DMS 273 (cell line): ENCODE data around the gene SERPINE2.
"Not testable (repeated sequence)": the region's sequence is repeated elsewhere in the genome, so short reads cannot be mapped to it uniquely, and the experiment has no call there.

Experiments used
- DNase-seq: peaks from one replicate; lab custom pipeline; 2025; ENCODE audit not compliant: unreplicated experiment; lab: John Stamatoyannopoulos, UW

The SERPINE2 gene

DNA sequence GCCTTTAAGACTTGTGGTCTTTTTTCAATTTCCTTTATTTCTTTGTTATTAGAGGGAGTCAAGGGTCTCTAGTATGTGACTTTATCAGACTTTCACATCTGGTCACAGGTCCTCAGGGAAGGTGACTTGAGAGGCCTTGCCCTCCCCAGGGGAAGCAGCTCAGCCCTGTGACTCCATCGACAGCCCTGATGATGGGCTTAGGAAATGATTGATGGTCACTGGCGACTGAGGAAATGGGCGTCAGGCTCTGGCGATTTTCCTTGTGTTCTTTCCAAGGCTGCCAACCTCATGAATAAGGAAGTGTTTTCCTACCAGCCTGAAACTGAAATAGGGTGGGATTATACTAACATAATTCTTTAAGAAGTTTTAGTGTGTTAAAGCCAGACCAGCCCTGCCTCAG lies 21.1 kb downstream of the SERPINE2 start:
- DNase-seq, result no peak

DNA sequence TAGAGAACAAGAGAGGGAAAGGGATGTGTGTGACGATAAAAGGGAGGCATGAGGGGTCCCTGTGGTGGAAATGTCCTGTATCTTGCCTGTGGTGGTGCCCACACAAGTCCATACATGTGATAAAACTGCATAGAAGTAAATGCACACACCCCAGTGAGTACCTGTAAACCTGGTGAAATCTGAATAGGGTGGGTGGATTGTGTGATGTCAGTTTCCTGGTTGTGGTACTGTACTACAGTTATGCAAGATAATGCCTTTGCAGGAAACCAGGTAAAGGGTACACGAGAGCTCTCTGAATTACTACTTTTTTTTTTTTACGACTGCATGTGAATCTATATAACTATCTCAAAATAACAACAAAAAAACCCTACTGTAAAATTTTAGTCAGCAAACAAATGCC lies 22.1 kb downstream of the SERPINE2 start:
- no peak for DNase-seq

GRCh38 chr2:224014336-224014735 lies 24.8 kb downstream of the SERPINE2 start:
- no peak for DNase-seq

DNA sequence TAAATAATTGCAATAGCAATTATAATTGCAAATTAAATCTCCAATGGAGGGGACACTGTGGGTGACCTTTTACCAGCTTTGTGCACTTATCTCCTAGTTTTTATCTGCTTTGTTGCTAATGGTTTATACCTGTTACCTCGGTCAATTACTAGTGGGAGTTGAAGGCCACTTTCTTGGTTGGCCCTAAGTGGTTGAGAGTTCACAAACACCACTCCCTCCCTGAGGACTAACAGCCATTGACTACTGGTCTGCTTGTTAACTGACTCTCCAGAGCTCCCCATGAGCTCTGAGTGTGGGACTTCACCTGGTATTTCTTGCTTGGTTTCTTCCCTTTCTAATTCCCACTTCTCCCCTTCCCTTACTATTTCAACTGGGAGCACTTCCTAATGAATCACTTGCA lies 27.2 kb downstream of the SERPINE2 start:
- no peak for DNase-seq

- DNase-seq, result no peak
These were observed 29.3 kb downstream of the SERPINE2 start for GRCh38 chr2:224009605-224010315.

GRCh38 chr2:224008702-224009261 lies 30.3 kb downstream of the SERPINE2 start:
- DNase-seq, result no peak

DNA sequence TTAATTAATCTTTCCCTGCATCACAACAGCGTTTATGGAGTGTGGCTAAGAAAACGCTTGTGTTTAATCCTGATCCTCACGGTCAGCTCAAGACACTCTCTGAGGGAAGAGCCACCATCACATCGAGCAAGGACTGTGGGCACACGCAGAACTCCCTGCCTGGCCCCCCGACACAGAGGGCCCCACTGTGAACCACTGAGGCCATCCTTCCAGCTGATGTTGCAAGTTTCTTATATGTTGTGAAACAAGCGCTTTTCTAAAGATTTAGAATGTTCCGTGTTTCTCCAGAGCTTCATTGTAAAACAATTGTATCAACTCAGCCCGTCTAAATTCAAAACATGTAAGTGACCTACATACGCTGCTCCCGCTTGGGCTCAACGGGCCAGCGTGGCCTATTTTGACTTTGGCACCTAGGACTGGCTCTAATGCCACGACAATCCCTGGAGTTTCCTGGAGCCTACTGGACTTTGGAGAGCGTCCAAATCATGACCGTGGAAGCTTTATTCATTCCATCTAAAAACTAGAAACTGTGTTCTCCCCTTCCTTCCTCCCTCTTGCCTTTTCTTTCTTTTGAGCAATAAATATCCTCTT lies 34.9 kb downstream of the SERPINE2 start:
- no peak for DNase-seq

DNA sequence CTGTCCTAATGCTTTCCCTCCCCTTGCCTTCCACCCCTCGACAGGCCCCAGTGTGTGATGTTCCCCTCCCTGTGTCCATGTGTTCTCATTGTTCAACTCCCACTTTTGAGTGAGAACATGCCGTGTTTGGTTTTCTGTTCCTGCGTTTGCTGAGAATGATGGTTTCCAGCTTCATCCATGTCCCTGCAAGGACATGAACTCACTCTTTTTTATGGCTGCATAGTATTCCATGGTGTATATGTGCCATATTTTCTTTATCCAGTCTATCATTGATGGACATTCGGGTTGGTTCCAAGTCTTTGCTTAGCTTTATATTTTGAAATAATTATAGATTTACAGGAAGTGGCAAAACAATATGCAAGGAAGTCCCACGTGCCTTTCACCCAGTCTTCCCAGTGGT lies 38.4 kb downstream of the SERPINE2 start:
- not testable (repeated sequence) for DNase-seq

GRCh38 chr2:223999862-224000261 lies 39.2 kb downstream of the SERPINE2 start:
- no peak for DNase-seq

GRCh38 chr2:223998948-223999347 lies 40.1 kb downstream of the SERPINE2 start:
- DNase-seq, result no peak

DNA sequence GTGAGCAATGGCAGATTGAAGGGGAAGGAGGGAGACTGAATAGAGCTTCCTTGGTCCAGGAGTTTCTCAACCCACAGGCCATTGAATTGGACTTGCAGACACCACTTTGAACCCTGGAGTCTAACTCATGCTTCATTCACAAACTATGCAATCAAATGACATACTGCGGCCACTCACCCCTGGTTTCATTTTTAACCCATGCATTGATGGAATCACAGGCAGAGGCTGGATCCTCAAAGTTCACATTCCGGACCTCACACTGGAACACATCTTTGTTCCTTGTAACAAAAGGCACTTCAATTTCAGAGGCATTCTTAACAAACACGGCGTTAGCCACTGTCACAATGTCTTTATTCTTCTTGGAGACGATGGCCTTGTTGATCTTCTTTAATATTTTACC lies 41.1 kb downstream of the SERPINE2 start:
- no peak for DNase-seq

DNA sequence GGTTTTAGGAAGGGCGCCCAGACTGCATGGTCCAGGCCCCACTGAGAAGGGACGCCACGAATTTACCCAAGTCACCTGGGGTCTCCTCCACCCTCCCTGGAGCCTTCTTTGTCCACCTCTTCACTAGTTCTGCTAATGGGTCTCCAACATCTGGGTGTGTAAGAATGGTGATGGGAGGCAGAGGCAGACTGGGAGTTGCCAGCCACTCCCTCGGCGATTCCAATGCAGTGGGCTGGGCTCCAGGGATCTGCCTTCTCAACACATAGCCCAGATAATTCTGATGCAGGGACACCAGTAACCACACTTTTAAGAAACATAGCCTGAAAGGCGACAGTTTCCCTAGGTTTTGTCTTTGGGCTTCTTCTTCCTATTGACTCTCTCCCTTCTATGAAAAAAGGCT lies 42.7 kb downstream of the SERPINE2 start:
- no peak for DNase-seq

DNA sequence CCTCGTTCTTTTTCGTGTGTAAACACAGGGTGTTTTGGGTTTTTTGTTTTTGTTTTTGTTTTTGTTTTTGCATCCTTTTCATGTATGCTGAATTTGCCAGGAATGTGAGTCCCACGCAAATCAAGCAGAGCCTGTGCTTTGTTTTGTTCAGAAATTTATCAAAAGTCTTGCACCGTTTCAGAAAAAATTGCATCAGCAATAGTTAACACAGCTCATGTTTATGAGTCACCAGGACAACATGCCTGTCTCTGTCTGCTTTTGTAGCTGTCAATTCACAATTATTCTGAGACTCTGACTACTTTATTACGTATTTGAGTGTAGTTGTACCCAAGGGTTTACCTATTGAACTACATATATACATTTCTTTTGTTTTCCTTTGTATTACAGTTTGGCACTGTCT lies 43.5 kb downstream of the SERPINE2 start:
- DNase-seq, result no peak

DNA sequence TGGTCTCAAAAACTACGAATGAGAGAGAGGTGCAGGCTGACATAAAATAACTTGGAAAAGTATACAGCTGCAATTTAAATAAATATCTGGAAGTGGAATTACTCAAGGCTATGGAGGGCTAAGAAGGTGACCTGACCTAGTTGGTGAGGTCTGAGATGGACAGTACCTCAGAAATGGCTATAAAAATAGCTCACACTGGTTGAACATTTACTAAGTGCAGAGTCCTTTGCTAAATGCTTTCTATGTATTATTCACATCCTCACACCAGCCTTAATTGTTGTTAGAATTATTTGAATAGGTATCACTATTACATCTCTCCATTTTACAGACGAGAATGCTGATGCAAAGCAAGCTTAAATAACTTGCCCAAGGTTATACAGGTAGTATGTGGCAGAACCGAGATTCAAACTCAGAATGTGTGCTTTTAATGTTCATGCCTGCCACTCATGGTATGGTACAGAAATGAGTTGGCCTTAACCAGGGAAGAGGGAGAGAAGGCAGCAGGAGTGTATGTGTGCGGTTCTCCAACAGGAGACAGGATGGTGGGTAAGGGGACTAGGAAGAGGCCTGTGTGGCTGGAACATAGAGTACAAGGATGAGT lies 44.4 kb downstream of the SERPINE2 start:
- no peak for DNase-seq

DNA sequence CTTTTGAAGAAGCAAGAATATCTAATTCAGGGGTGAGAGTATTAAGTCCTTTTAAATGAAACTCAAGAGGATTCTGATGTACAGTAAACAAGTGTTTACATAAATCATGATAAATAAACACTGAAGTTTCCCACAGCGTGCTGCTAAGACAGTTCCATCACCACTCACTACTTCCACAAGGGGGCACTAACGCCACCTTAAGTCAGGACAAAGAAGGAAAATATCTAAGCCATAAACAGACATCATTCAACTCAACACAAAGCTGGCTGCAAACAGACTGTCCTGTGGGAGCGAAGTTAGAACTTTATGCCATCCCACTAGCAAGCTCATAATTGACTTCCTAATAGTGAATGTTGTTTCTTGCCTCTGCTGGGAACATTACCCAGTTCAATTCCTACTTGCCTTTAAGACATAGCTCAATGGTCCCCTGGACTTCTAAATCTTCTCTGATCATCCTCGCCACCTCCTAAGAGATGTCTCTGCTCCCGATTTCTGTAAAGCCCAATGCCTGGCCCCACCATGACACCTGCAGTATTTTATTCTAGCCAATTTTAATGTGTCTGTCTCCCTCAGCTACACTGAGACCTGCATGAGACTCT lies 45.4 kb downstream of the SERPINE2 start:
- peak; percentile 80 for DNase-seq

DNA sequence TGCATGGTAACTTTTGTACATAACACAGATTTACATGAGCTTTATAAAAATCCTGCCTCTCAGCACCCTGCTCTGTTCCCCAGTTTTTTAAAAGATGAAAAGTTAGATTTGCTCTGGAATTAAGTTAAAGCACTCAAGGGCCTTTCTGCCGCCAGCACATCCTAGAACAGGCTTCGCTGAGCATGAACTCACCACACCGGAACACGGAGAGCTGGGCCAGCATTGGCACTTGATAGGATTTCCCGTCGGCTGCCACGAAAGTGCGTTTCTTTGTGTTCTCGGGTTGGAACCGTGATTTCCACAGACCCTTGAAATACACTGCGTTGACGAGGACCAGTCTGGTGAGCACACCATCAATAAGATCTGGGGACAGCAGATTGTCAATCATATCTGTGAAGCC lies 47.5 kb downstream of the SERPINE2 start:
- no peak for DNase-seq

DNA sequence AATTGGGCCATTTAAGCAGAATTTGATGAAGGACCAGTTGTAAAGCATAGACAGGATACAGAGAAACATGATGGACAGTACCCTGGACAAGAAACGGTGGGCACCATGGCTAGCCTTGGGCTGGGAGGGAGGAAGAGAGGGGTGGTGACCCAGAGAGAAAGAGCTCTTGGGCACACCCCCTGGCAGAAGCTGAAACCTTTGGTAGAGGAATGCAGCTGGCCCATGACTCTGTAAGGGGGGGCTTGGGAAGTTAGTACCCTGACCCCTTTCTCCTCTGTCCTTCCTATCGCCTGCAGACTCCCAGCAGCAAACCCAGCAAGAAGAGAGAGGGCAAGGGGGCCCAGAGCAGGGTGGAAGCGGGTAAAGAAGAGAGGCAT lies 49.2 kb downstream of the SERPINE2 start:
- no peak for DNase-seq

- DNase-seq, result no peak
These were observed 49.8 kb downstream of the SERPINE2 start for GRCh38 chr2:223989206-223989855.

GRCh38 chr2:223981241-223981640 lies 57.8 kb downstream of the SERPINE2 start:
- DNase-seq, result no peak

- no peak for DNase-seq
These were observed 58.3 kb downstream of the SERPINE2 start for GRCh38 chr2:223980803-223981202.

- DNase-seq, result no peak
These were observed 58.7 kb downstream of the SERPINE2 start for GRCh38 chr2:223980397-223980735.
